Tibial nerve (tissue), 3 donors: ENCODE data around the gene HOXA5.

Source experiments
- POLR2A ChIP-seq, 2 donors: fragments of 450-650 bp; IDR thresholded peaks; one replicate each; pipeline ENCODE4 v1.6.1; 2017; ENCODE audit warnings: antibody characterized with exemption in 2 of 2, mild to moderate bottlenecking in 2 of 2, moderate library complexity in 2 of 2
- TF ChIP-seq, protein P1 (sequence below), 5 experiments: fragments of 200-600 bp in 3 of 5; fragments of 450-650 bp in 2 of 5; sonication (generic) in 3 of 5; IDR thresholded peaks; one replicate each; pipeline ENCODE4 v1.5.1; 2016 to 2019; ENCODE audit warnings: antibody characterized with exemption in 5 of 5, mild to moderate bottlenecking in 3 of 5, moderate library complexity in 2 of 5

GRCh38 chr7:27179503-27180430, 36.3 kb upstream of the HOXA5 start:
- TF ChIP-seq, protein P1, sequence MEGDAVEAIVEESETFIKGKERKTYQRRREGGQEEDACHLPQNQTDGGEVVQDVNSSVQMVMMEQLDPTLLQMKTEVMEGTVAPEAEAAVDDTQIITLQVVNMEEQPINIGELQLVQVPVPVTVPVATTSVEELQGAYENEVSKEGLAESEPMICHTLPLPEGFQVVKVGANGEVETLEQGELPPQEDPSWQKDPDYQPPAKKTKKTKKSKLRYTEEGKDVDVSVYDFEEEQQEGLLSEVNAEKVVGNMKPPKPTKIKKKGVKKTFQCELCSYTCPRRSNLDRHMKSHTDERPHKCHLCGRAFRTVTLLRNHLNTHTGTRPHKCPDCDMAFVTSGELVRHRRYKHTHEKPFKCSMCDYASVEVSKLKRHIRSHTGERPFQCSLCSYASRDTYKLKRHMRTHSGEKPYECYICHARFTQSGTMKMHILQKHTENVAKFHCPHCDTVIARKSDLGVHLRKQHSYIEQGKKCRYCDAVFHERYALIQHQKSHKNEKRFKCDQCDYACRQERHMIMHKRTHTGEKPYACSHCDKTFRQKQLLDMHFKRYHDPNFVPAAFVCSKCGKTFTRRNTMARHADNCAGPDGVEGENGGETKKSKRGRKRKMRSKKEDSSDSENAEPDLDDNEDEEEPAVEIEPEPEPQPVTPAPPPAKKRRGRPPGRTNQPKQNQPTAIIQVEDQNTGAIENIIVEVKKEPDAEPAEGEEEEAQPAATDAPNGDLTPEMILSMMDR (IDR thresholded peaks at IDR 0.05): peak; percentile 73 to 87 (median 83)
- no peak for TF ChIP-seq POLR2A (IDR thresholded peaks at IDR 0.05)
